A172 (cell line): ENCODE results near the gene DAB1. TPM values are rescaled to one million over a fixed set of nuclear protein-coding genes. Genes with fewer than 3 reads are reported as not detected.

Experiments used
- DNase-seq: peaks from one replicate; pipeline ENCODE4 v3.0.0-alpha.2; 2015; ENCODE audit warnings: low spot score
- total RNA-seq: library from RNA; depleted of rRNA; stranded (reverse); fragments of >200 nt; shearing (Covaris generic); gene quantifications from 2 replicates; pipeline ENCODE4 v1.2.3, GENCODE V29; 2014

DAB1 gene
- total RNA-seq, 1 experiment from 2014 or later = not detected

DNA sequence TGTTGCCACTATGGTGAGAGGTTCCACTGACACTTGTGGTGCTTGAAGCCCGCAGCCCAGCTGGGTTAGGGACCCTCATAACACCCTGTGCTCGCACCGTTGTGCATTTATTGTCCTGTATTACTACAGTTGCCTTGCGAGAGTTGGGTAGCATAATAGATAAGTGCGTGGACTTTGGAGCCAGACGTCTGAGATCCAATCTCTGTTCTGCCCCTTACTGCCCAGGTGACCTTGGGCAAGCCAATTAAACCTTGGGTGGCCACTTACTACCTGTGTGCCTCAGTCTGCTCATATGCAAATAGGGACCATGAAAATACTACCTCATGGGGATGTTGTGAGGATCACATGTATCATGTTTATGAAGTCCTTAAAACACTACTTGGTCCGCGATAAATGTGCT lies 471.4 kb downstream of the DAB1 start:
- DNase-seq = no peak

DNA sequence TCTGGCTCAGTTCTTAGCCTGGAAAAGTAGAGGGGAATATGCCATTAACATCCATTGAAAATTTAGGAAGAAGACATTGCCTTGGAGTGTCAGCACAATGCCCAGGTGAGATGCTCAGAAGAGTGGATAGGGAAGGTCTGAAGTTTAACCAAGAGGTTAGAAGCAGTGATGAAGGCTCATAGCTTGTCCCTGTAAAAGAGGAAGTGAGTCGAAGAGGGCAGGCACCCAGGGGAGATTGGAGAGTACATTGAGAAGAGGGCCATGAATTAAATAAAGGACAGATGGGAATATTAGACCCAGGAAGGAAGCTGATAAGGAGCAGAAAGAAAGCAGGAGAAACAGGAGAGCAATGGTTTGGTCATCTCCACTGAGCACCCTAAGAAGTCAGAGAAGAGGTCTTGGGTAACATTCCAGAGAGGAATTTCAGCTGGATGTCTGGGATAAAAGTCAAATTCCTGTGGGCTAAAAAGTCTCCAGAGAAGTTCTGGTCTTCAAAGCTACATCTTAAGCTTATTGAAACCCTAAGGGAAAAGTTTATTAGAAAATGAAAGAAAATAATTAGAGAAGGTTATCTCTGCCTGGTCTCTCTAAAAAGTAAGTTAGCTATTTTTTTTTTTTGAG lies 475.3 kb downstream of the DAB1 start:
- DNase-seq = no peak
